Muscle of leg (tissue), 11 donors: ENCODE data around the gene ARHGEF10L. TPM values are rescaled to one million over a fixed set of nuclear protein-coding genes. Genes with fewer than 3 reads are reported as not detected.

Experiments used
- DNase-seq: peaks from one replicate; pipeline ENCODE4 v3.0.0; 2013
- H3K27ac ChIP-seq: one replicate; pipeline ENCODE4 v1.5.1; 2013; ENCODE audit warnings: mild to moderate bottlenecking, low read length, control low read depth
- H3K27me3 ChIP-seq: one replicate; pipeline ENCODE4 v1.6.1; 2013; ENCODE audit warnings: low read length; ENCODE audit not compliant: control insufficient read depth, insufficient read depth
- H3K36me3 ChIP-seq: one replicate; pipeline ENCODE4 v1.6.1; 2013; ENCODE audit warnings: low read length; ENCODE audit not compliant: control insufficient read depth, insufficient read depth
- H3K4me1 ChIP-seq: one replicate; pipeline ENCODE4 v1.6.1; 2013; ENCODE audit warnings: low read length; ENCODE audit not compliant: control insufficient read depth, insufficient read depth
- H3K4me3 ChIP-seq: one replicate; pipeline ENCODE4 v1.5.1; 2013; ENCODE audit warnings: low read length, control low read depth
- H3K9me3 ChIP-seq: replicated peaks from 2 replicates; pipeline ENCODE4 v1.6.1; 2013; ENCODE audit warnings: low read depth, low read length; ENCODE audit not compliant: control insufficient read depth
- WGBS: methylation state at CpG from one replicate; pipeline ENCODE4 v1.1.5; 2013; ENCODE audit warnings: missing lambda C conversion rate; ENCODE audit not compliant: insufficient coverage; 5-methylcytosine and 5-hydroxymethylcytosine counted together
- polyA plus RNA-seq, 8 donors: library from polyadenylated mRNA; unstranded; fragments of 120-200 nt; gene quantifications; one replicate each; pipeline versions ENCODE4 v1.2.1 to v1.2.3, GENCODE V29; 2013; ENCODE audit warnings: inconsistent platforms in 1 of 8, low replicate concordance in 1 of 8; ENCODE audit not compliant: insufficient read length in 8 of 8, insufficient read depth in 1 of 8
- total RNA-seq: library from RNA; stranded (reverse); fragments of 120-200 nt; gene quantifications from one replicate; pipeline ENCODE4 v1.2.4, GENCODE V29; 2013

Gene ARHGEF10L
- total and polyA plus RNA-seq, 9 donors: 14.1 to 24.5 (median 22.4) TPM

DNA sequence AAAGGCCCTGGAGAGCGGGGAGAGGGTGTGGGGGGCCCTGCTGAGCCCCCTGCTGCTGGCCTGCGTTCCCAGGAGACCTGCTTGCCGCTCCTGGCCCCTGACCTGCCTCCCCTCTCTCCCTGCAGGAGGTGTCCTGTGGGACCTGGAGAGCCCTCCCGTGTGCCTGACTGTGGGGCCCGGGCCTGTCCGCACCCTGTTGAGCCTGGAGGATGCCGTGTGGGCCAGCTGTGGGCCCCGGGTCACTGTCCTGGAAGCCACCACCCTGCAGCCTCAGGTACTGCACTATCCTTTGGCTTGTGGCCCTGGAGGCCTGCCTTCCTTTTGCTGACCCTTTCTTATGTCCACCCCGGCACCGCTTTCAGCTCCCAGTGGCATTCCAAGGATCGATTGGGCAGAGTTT lies 124.8 kb downstream of the ARHGEF10L start:
- 80% methylated on average over 9 of the region's 11 CpGs for WGBS
- H3K9me3 ChIP-seq: no peaks in the 10 kb centered on the region
- no peaks in the 10 kb centered on the region for H3K27me3 ChIP-seq
- no peak for DNase-seq
- H3K27ac ChIP-seq: no peak overlapping the region
- no peaks in the 10 kb centered on the region for H3K4me1 ChIP-seq
- no peak overlapping the region for H3K4me3 ChIP-seq
- H3K36me3 ChIP-seq: peaks cover 48% of the 10 kb centered on the region

DNA sequence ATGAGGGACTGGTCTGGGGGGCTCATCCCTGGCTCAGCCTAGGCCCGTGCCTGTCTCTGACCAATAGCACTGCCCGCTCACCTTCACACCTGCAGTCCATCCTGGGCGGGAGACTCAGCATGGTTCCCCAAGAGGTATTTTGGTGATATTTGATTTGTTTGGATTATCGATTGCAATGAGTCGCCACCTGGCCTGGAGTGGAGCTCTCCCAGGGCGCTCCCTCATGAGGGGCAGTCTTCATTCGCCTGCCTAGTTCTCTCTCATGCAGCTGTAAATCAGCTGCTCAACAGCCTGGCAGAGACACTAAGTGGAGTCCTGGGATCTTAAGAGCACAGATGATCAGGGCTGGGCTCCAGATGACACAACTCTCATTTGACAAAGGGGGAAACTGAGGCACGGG lies 125.6 kb downstream of the ARHGEF10L start:
- no peaks in the 10 kb centered on the region for H3K4me1 ChIP-seq
- DNase-seq: no peak
- H3K27me3 ChIP-seq: no peaks in the 10 kb centered on the region
- H3K4me3 ChIP-seq: no peak overlapping the region
- H3K36me3 ChIP-seq: peaks cover 41% of the 10 kb centered on the region
- 89% methylated on average over 4 of the region's 8 CpGs for WGBS
- H3K27ac ChIP-seq: no peak overlapping the region
- H3K9me3 ChIP-seq: no peaks in the 10 kb centered on the region

DNA sequence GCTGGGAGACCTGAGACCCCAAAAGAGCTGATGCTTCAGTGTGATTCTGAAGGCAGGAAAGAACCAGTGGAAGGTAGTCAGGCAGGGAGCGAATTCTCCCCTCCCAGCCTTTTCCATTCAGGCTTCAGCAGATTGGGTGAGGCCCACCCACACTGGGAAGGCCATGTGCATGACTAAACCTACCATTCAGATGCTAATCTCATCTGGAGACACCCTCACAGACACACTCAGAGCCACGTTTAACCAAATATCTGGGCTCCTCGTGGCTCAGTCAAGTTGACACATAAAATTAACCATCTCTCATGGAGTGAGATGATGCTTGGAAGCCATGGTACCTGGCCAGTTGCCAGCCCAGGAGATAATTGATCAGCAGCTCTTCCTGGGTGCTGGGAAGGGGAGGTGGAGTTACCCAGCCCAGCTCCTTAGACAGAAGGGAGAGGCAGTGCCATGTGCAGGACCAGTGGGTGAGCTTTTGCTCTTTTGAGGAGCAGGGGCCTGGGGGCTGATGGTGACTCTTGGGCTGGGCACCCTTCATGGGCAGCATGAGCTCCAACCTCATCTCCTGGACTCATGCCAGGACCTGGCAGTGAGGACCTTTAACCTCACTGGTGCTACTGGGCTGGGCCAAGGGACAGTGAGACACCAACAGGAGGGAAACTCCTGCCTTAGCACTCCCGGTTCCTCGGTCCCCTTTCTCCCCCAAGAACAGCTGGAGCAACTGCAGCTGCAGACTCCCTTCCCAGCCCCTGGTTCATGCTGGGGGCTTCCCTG lies 126.6 kb downstream of the ARHGEF10L start:
- Histone ChIP-seq H3K27ac (no peak overlapping the region), H3K9me3 (no peaks in the 10 kb centered on the region), H3K4me1 (peaks cover 1% of the 10 kb centered on the region), H3K4me3 (no peak overlapping the region), H3K36me3 (peaks cover 50% of the 10 kb centered on the region), H3K27me3 (no peaks in the 10 kb centered on the region)
- WGBS: 61% methylated on average over 3 of the region's 5 CpGs
- DNase-seq: no peak

DNA sequence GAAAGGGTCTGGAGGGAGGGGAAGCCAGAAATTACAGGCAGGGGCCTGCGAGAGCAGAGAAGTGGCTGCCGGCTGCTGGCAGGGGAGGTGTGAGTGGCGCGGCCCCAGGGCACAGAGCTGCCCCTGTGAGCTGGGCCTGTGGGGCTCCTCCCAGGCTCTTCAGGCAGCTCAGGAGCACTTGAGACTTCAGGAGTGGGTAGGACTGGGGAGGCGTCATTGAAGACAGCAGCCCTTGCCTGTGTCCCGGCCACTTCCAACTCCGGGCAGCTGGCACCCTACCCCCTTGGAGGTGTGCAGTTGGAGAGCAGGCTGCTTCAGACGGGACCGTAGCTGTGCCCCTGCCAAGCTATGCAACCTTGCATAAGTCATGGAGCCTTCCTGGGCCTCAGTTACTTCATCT lies 128.1 kb downstream of the ARHGEF10L start:
- H3K27me3 ChIP-seq: no peaks in the 10 kb centered on the region
- peaks cover 14% of the 10 kb centered on the region for H3K4me1 ChIP-seq
- DNase-seq: no peak
- H3K9me3 ChIP-seq: no peaks in the 10 kb centered on the region
- no peak overlapping the region for H3K4me3 ChIP-seq
- 74% methylated on average over 6 of the region's 9 CpGs for WGBS
- H3K27ac ChIP-seq: no peak overlapping the region
- H3K36me3 ChIP-seq: peaks cover 49% of the 10 kb centered on the region

- Histone ChIP-seq H3K9me3 (no peaks in the 10 kb centered on the region), H3K4me3 (no peak overlapping the region), H3K27me3 (no peaks in the 10 kb centered on the region), H3K27ac (no peak overlapping the region), H3K36me3 (peaks cover 45% of the 10 kb centered on the region), H3K4me1 (peaks cover 20% of the 10 kb centered on the region)
- WGBS: 47% methylated on average over 6 of the region's 12 CpGs
- no peak for DNase-seq
Measured at GRCh38 chr1:17668195-17668594, 128.7 kb downstream of the ARHGEF10L start.

DNA sequence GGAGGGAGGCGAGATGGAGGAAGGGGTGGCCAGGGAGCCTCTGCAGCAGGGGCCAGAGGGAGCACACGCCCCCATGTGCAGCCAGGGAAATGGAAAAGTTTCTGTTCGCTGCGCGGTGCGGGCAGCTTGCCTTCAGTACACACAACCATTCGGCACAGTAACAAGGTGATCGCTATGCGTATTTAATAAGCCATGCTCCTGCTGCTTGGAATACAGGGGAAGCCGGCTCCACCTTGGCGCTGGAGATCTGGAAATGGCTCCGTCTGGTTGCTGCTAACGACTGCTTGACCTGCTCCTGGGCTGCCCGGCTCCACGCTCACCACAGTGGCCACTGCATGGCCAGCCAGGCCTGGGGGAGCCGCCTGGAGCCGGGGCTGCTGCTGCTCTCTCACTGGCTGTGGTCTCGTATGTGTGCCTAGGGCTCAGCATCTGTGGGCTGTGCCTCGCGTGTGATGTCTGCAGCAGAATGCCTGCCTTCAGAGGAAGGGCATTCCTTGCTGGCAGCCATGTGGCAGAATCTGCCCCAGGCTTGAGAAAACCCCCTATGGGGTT lies 129.2 kb downstream of the ARHGEF10L start:
- Histone ChIP-seq H3K4me3 (no peak overlapping the region), H3K36me3 (peaks cover 41% of the 10 kb centered on the region), H3K4me1 (peaks cover 25% of the 10 kb centered on the region), H3K27me3 (no peaks in the 10 kb centered on the region), H3K27ac (no peak overlapping the region), H3K9me3 (no peaks in the 10 kb centered on the region)
- no peak for DNase-seq
- WGBS: 69% methylated on average over 12 of the region's 20 CpGs

GRCh38 chr1:17669305-17669704 lies 129.8 kb downstream of the ARHGEF10L start:
- Histone ChIP-seq H3K27me3 (no peaks in the 10 kb centered on the region), H3K9me3 (no peaks in the 10 kb centered on the region), H3K36me3 (peaks cover 37% of the 10 kb centered on the region), H3K4me1 (peaks cover 31% of the 10 kb centered on the region), H3K4me3 (no peak overlapping the region), H3K27ac (no peak overlapping the region)
- no peak for DNase-seq
- 86% methylated on average over 6 of the region's 9 CpGs for WGBS

DNA sequence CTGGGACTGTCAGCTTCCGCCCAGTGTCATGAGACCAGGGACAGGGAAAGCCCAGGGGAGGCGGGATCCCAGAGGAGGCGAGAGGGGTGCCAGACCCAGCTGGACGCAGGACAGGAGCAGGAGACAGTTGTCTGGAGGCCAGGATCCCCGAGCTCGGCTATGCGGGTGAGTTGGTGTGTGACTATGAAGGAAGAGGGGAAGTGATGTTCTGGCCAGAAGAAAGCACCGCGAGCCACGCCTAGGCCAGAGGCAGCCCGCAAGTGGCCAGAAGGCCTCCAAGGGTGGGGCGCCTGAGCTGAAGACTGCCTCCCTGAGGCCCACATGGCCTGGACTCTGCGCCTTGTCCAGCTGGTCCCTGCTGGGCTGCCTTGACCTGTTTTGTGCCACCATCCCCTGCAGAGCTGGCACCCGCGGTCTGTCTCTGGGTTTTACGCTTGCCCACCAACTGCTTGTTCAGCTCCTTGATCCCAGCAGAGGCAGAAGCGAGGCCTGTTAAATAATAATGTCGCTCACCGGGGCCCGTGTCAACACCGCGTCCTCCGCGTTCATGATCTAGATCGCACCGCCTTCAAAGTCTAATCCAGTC lies 130.5 kb downstream of the ARHGEF10L start:
- Histone ChIP-seq H3K9me3 (no peaks in the 10 kb centered on the region), H3K36me3 (peaks cover 31% of the 10 kb centered on the region), H3K4me1 (peaks cover 32% of the 10 kb centered on the region), H3K27me3 (no peaks in the 10 kb centered on the region), H3K4me3 (no peak overlapping the region), H3K27ac (no peak overlapping the region)
- DNase-seq: no peak
- 81% methylated on average over 26 of the region's 26 CpGs for WGBS

DNA sequence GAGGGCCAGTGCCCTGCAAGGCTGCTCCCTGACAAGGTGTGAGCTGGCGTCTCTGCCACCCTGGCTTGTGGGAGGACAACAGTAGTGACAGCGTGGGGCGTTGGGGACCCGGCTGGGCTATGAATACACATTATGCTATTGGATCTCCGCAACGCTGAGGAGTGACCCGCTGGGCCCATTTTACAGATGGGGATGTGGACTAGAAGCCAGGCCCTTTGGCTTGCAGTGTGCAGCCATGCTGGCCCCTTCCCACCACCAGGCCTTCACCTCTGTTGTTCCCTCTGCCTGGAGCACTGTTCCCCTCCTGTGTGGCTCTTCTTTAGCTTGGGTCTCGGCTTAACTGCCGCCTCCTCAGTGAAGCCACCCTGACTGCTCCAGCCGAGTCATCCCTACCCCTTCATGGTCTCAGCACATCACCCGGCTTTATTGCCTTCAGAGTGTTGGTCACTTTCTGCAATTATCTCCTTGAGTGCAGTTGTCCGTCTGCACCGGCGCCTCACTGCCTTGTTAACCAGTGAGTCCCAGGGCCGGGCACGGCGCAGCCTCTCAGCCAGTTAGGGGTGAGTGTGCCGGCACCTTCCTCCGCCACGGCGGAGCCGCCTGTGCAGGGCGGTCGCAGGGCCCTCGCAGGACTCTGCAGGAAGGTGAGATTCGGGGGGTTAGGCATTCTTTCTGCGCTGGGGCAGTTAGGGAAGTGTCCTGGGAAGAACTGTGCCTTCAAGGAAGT lies 131.3 kb downstream of the ARHGEF10L start:
- Histone ChIP-seq H3K4me3 (no peak overlapping the region), H3K27ac (no peak overlapping the region), H3K27me3 (no peaks in the 10 kb centered on the region), H3K36me3 (peaks cover 23% of the 10 kb centered on the region), H3K4me1 (peaks cover 38% of the 10 kb centered on the region), H3K9me3 (no peaks in the 10 kb centered on the region)
- 78% methylated on average over 21 of the region's 27 CpGs for WGBS
- no peak for DNase-seq

- H3K9me3 ChIP-seq: no peaks in the 10 kb centered on the region
- DNase-seq: no peak
- WGBS: 61% methylated on average over 2 of the region's 5 CpGs
- peaks cover 18% of the 10 kb centered on the region for H3K36me3 ChIP-seq
- H3K27ac ChIP-seq: no peak overlapping the region
- no peak overlapping the region for H3K4me3 ChIP-seq
- H3K27me3 ChIP-seq: no peaks in the 10 kb centered on the region
- peaks cover 38% of the 10 kb centered on the region for H3K4me1 ChIP-seq
Measured at GRCh38 chr1:17671314-17671705, 131.8 kb downstream of the ARHGEF10L start.
